Sigmoid colon (tissue), 4 donors: ENCODE measurements around the gene PRKAG2.

Experiments
- EP300 ChIP-seq, 4 donors: sonication (generic); formaldehyde crosslinking; IDR thresholded peaks; one replicate each; pipeline ENCODE4 v1.6.1; 2017; ENCODE audit warnings: antibody characterized with exemption in 4 of 4
- POLR2A ChIP-seq, 2 donors: fragments of 450-650 bp; IDR thresholded peaks; one replicate each; pipeline ENCODE4 v1.6.1; 2016; ENCODE audit warnings: antibody characterized with exemption in 2 of 2, mild to moderate bottlenecking in 2 of 2, moderate library complexity in 2 of 2
- POLR2AphosphoS5 ChIP-seq, 4 donors: sonication (generic); formaldehyde crosslinking; IDR thresholded peaks; one replicate each; pipeline ENCODE4 v1.6.1; 2017; ENCODE audit warnings: antibody characterized with exemption in 4 of 4
- TF ChIP-seq, protein P1 (sequence below), 4 experiments: fragments of 450-650 bp in 3 of 4; fragments of 200-600 bp in 1 of 4; IDR thresholded peaks; one replicate each; pipeline ENCODE4 v1.5.1; 2016 to 2019; ENCODE audit warnings: antibody characterized with exemption in 4 of 4, mild to moderate bottlenecking in 3 of 4, moderate library complexity in 2 of 4

DNA sequence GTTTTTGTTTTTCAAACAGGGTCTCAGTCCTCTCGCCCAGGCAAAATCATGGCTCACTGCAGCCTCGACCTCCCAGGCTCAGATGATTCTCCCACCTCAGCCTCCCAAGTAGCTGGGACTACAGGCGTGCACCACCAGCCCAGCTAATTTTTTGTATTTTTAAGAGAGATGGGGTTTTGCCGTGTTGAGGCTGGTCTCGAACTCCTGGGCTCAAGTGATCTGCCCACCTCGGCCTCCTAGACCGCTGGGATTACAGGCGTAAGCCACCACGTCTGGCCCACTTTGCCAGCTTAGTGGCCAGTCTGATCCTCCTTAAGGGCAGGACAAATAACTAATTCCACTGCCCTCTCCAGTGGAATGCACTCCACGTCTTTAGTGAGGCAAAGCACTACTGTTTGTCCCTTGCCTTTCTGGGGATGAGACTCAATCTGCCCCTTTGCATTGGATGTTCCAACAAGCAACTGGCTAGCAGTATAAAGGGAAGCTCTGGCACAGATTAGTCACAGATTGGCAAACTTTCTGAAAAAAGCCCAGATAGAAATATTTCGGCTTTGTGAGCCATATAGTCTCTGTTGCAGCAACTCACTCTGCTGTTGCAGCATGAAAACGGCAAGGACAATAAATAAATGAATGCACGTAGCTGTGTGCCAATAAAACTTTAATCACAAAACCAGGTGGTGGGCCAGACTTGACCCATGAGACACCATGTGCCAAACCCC lies 213.4 kb downstream of the PRKAG2 start:
- TF ChIP-seq, protein P1, sequence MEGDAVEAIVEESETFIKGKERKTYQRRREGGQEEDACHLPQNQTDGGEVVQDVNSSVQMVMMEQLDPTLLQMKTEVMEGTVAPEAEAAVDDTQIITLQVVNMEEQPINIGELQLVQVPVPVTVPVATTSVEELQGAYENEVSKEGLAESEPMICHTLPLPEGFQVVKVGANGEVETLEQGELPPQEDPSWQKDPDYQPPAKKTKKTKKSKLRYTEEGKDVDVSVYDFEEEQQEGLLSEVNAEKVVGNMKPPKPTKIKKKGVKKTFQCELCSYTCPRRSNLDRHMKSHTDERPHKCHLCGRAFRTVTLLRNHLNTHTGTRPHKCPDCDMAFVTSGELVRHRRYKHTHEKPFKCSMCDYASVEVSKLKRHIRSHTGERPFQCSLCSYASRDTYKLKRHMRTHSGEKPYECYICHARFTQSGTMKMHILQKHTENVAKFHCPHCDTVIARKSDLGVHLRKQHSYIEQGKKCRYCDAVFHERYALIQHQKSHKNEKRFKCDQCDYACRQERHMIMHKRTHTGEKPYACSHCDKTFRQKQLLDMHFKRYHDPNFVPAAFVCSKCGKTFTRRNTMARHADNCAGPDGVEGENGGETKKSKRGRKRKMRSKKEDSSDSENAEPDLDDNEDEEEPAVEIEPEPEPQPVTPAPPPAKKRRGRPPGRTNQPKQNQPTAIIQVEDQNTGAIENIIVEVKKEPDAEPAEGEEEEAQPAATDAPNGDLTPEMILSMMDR (IDR thresholded peaks at IDR 0.05) = no peak
- TF ChIP-seq POLR2A (IDR thresholded peaks at IDR 0.05) (no peak), POLR2AphosphoS5 (IDR thresholded peaks at IDR 0.05) (no peak), EP300 (IDR thresholded peaks at IDR 0.05) (no peak)
